ENCODE data around the gene ARHGAP22.

DNA sequence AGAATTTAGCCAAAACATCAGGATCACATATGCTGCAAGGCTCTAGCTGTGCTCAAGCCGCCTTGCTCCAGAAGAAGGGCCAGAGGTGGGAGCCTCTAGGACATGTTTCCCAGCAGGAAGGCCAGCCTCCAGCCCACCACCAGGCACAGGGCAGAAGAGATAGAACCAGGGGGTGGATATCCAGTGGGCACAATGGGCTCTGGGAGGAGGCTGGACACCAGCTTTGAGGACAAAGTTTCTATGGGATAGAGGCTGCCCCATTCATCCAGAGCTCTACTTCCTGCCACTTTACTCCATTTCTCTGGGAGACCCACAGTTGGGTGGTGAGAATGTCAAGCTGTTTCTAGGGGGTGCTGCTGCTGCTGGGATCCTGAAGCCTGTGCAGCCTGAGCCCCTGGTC, 77.1 kb downstream of the ARHGAP22 start:
- TF ChIP-seq, protein P1, sequence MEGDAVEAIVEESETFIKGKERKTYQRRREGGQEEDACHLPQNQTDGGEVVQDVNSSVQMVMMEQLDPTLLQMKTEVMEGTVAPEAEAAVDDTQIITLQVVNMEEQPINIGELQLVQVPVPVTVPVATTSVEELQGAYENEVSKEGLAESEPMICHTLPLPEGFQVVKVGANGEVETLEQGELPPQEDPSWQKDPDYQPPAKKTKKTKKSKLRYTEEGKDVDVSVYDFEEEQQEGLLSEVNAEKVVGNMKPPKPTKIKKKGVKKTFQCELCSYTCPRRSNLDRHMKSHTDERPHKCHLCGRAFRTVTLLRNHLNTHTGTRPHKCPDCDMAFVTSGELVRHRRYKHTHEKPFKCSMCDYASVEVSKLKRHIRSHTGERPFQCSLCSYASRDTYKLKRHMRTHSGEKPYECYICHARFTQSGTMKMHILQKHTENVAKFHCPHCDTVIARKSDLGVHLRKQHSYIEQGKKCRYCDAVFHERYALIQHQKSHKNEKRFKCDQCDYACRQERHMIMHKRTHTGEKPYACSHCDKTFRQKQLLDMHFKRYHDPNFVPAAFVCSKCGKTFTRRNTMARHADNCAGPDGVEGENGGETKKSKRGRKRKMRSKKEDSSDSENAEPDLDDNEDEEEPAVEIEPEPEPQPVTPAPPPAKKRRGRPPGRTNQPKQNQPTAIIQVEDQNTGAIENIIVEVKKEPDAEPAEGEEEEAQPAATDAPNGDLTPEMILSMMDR (IDR thresholded peaks at IDR 0.05; ENCODE audit: poor library complexity, severe bottlenecking): no peak
- TF ChIP-seq SMC3 (conservative IDR thresholded peaks at IDR 0.05; ENCODE audit: poor library complexity) (no peak), POLR2AphosphoS5 (IDR thresholded peaks at IDR 0.05) (no peak), TAF1 (IDR thresholded peaks at IDR 0.05; ENCODE audit: low read depth) (no peak), EP300 (conservative IDR thresholded peaks at IDR 0.05; ENCODE audit: poor library complexity, severe bottlenecking) (no peak), EZH2 (IDR thresholded peaks at IDR 0.05; ENCODE audit: borderline replicate concordance, insufficient read depth, low read length, poor library complexity, severe bottlenecking) (no peak), RAD21 (conservative IDR thresholded peaks at IDR 0.05) (no peak)

Measured in neural cell (in vitro differentiated cells).